Kidney capillary endothelial cell (primary cell): ENCODE data around the gene REEP6.

Experiments used
- DNase-seq: peaks from one replicate; pipeline ENCODE4 v3.0.0-alpha.2; 2018; ENCODE audit warnings: low spot score

REEP6 gene

GRCh38 chr19:1491114-1491848, at the start of gene REEP6:
Gene REEP6 (plus strand): TSS chr19:1491181. CDS start chr19:1491270, 89 bp downstream.
- DNase-seq: no peak

GRCh38 chr19:1441677-1442438, 49.1 kb upstream of the REEP6 start:
- DNase-seq: no peak

- DNase-seq: peak; percentile 57
These were observed 45.6 kb upstream of the REEP6 start for GRCh38 chr19:1445185-1445931.

- DNase-seq: no peak
These were observed 44.9 kb upstream of the REEP6 start for GRCh38 chr19:1445932-1446712.

- no peak for DNase-seq
These were observed 44.1 kb upstream of the REEP6 start for GRCh38 chr19:1446713-1447481.

GRCh38 chr19:1447504-1447903, 43.5 kb upstream of the REEP6 start:
- no peak for DNase-seq

GRCh38 chr19:1447944-1448343, 43.0 kb upstream of the REEP6 start:
- no peak for DNase-seq

- DNase-seq: no peak
These were observed 41.2 kb upstream of the REEP6 start, which contains the start of gene APC2 for GRCh38 chr19:1449467-1450442. Gene APC2 (plus strand): TSS chr19:1450121. CDS start chr19:1453002, 2,881 bp downstream.

GRCh38 chr19:1450735-1451731, 39.9 kb upstream of the REEP6 start:
- no peak for DNase-seq

GRCh38 chr19:1451916-1452801, 38.8 kb upstream of the REEP6 start:
- no peak for DNase-seq

- DNase-seq: no peak
These were observed 38.0 kb upstream of the REEP6 start for GRCh38 chr19:1452802-1453524.

GRCh38 chr19:1453525-1454364, 37.2 kb upstream of the REEP6 start:
- DNase-seq: no peak

GRCh38 chr19:1455002-1455335, 36.0 kb upstream of the REEP6 start:
- DNase-seq: no peak

GRCh38 chr19:1455336-1456120, 35.5 kb upstream of the REEP6 start:
- DNase-seq: peak; percentile 30
